Prostate gland (tissue), 2 donors: ENCODE measurements around the gene DNAJC30.

ENCODE experiments used
- POLR2A ChIP-seq: fragments of 450-650 bp; IDR thresholded peaks from one replicate; pipeline ENCODE4 v1.6.1; 2016; ENCODE audit warnings: antibody characterized with exemption, mild to moderate bottlenecking
- TF ChIP-seq, protein P1 (sequence below), 4 experiments: fragments of 200-600 bp in 2 of 4; fragments of 450-650 bp in 2 of 4; sonication (generic) in 2 of 4; IDR thresholded peaks; 1 replicate in 3 of 4; 2 replicates in 1 of 4; pipeline ENCODE4 v1.5.1; 2016 to 2019; ENCODE audit warnings: antibody characterized with exemption in 4 of 4, mild to moderate bottlenecking in 2 of 4, moderate library complexity in 2 of 4

DNA sequence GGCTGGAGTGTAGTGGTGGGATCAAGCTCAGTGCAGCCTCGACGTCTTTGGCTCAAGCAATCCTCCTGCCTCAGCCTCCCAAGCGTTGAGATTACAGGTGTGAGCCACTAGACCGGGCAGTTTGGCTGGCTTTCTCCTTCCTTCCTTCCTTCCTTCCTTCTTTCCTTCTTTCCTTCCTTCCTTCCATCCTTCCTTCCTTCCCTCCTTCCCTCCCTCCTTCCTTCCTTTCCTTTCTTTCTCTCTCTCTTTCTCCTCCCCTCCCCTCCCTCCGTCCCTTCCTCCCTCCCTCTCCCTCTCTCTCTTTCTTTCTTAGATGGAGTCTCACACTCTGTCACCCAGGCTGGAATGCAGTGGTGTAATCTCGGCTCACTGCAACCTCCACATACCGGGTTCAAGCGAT, 23.3 kb downstream of the DNAJC30 start:
- TF ChIP-seq, protein P1, sequence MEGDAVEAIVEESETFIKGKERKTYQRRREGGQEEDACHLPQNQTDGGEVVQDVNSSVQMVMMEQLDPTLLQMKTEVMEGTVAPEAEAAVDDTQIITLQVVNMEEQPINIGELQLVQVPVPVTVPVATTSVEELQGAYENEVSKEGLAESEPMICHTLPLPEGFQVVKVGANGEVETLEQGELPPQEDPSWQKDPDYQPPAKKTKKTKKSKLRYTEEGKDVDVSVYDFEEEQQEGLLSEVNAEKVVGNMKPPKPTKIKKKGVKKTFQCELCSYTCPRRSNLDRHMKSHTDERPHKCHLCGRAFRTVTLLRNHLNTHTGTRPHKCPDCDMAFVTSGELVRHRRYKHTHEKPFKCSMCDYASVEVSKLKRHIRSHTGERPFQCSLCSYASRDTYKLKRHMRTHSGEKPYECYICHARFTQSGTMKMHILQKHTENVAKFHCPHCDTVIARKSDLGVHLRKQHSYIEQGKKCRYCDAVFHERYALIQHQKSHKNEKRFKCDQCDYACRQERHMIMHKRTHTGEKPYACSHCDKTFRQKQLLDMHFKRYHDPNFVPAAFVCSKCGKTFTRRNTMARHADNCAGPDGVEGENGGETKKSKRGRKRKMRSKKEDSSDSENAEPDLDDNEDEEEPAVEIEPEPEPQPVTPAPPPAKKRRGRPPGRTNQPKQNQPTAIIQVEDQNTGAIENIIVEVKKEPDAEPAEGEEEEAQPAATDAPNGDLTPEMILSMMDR (IDR thresholded peaks at IDR 0.05) = no peak
- TF ChIP-seq POLR2A = no peak
